NB4 (cell line): Measurements from ENCODE around the gene ITPR3.

Experiments
- MYC ChIP-seq: IDR thresholded peaks from 2 replicates; pipeline ENCODE4 v1.6.1; 2011; ENCODE audit warnings: low read depth, low read length
- POLR2A ChIP-seq: IDR thresholded peaks from 2 replicates; pipeline ENCODE4 v1.6.1; 2011; ENCODE audit warnings: mild to moderate bottlenecking; ENCODE audit not compliant: insufficient read length; ENCODE audit errors: extremely low read depth
- TF ChIP-seq, protein P1 (sequence below): IDR thresholded peaks from one replicate; pipeline ENCODE4 v1.5.1; 2012; ENCODE audit warnings: low read depth, low read length
- TF ChIP-seq, protein P2 (sequence below): IDR thresholded peaks from 2 replicates; pipeline ENCODE4 v1.6.1; 2011; ENCODE audit warnings: low read depth, low read length

DNA sequence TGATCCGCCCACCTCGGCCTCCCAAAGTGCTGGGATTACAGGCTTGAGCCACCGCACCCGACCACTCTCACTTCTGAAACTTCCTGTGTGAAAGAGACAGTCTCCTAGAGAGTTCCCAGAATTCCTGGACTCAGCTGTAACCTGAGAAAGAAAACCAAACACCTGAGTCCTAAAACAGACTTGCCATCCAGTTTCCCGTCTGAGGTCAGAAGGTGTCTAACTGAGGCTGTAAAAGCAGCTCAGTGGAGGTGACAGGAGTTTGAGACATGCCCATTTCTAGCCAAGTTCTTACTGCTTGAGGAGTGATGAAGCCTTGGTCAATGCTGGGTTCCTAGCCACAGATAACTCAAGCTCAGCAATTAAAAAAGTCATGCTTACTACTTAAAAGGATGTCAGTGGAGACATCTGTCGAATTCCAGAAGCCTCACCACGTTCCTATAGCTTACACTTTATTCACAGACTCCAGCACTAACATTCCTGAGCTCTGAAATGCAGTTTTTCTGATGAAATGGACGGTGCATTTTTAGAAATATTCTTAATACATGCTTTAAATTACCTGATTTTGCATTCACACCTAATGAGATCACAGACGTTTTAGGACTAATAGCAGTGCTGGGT lies 84.3 kb downstream of the ITPR3 start:
- TF ChIP-seq POLR2A (no peak), MYC (no peak)
- TF ChIP-seq, protein P1, sequence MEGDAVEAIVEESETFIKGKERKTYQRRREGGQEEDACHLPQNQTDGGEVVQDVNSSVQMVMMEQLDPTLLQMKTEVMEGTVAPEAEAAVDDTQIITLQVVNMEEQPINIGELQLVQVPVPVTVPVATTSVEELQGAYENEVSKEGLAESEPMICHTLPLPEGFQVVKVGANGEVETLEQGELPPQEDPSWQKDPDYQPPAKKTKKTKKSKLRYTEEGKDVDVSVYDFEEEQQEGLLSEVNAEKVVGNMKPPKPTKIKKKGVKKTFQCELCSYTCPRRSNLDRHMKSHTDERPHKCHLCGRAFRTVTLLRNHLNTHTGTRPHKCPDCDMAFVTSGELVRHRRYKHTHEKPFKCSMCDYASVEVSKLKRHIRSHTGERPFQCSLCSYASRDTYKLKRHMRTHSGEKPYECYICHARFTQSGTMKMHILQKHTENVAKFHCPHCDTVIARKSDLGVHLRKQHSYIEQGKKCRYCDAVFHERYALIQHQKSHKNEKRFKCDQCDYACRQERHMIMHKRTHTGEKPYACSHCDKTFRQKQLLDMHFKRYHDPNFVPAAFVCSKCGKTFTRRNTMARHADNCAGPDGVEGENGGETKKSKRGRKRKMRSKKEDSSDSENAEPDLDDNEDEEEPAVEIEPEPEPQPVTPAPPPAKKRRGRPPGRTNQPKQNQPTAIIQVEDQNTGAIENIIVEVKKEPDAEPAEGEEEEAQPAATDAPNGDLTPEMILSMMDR, result no peak
- TF ChIP-seq, protein P2, sequence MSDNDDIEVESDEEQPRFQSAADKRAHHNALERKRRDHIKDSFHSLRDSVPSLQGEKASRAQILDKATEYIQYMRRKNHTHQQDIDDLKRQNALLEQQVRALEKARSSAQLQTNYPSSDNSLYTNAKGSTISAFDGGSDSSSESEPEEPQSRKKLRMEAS, result no peak
